ENCODE measurements around the gene PHOX2A. TPM values are rescaled to one million over a fixed set of nuclear protein-coding genes. Genes with fewer than 3 reads are reported as not detected.

Gene PHOX2A
- total and polyA plus RNA-seq, 2 of the 13 experiments (the other 11 are each of a cell fraction or from before 2014, with no cell fraction given) = not detected

DNA sequence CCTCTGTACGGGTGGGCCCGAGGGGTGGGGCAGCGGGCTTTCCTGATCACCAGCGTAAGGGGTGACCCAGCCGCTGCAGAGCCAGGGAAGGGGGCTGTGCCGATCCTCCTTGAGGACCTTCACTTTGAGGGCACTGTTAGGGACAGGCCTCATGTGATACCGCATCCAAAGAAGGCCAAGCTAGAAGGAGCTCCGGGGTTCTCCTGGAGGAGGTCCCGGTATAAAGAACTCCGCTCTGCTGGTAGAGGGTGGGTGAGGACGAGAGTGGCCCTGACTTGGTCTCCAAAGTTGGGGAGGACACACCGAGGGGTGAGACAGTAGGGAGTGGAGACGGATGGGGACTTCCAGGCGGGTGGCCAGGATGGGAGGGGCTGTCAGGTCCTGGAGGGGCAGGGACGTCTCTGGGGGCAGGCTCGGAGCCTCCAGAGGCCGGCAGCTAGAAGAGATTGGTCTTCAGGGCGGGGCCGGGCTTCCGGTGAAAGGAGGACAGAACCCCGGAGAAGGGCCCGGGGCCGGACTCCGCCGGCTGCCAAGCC, 4.6 kb downstream of the PHOX2A start (continued):
- 0 out of 2 replicates have a peak, but pooled peaks have one; percentile 13 for TF ChIP-seq ZNF776 (CRISPR knock-in tag; IDR thresholded peaks at IDR 0.05)
- TF ChIP-seq KMT2A (CRISPR knock-in tag; IDR thresholded peaks at IDR 0.05) = no peak
- no peak for TF ChIP-seq SYNCRIP (IDR thresholded peaks at IDR 0.05; ENCODE audit: insufficient read depth, low read depth, low read length)
- TF ChIP-seq UBTF (CRISPR knock-in tag; IDR thresholded peaks at IDR 0.05) = no peak
- no peak for TF ChIP-seq ELF1 (CRISPR knock-in tag; IDR thresholded peaks at IDR 0.05)
- no peak for TF ChIP-seq ZBTB21 (CRISPR knock-in tag; IDR thresholded peaks at IDR 0.05)
- TF ChIP-seq ZSCAN30 (CRISPR knock-in tag; IDR thresholded peaks at IDR 0.05) = no peak
- TF ChIP-seq, protein P1, sequence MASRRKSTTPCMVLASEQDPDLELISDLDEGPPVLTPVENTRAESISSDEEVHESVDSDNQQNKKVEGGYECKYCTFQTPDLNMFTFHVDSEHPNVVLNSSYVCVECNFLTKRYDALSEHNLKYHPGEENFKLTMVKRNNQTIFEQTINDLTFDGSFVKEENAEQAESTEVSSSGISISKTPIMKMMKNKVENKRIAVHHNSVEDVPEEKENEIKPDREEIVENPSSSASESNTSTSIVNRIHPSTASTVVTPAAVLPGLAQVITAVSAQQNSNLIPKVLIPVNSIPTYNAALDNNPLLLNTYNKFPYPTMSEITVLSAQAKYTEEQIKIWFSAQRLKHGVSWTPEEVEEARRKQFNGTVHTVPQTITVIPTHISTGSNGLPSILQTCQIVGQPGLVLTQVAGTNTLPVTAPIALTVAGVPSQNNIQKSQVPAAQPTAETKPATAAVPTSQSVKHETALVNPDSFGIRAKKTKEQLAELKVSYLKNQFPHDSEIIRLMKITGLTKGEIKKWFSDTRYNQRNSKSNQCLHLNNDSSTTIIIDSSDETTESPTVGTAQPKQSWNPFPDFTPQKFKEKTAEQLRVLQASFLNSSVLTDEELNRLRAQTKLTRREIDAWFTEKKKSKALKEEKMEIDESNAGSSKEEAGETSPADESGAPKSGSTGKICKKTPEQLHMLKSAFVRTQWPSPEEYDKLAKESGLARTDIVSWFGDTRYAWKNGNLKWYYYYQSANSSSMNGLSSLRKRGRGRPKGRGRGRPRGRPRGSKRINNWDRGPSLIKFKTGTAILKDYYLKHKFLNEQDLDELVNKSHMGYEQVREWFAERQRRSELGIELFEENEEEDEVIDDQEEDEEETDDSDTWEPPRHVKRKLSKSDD (CRISPR knock-in tag; IDR thresholded peaks at IDR 0.05; ENCODE audit: low read depth) = no peak
- TF ChIP-seq, protein P2, sequence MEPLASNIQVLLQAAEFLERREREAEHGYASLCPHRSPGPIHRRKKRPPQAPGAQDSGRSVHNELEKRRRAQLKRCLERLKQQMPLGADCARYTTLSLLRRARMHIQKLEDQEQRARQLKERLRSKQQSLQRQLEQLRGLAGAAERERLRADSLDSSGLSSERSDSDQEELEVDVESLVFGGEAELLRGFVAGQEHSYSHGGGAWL (CRISPR knock-in tag; IDR thresholded peaks at IDR 0.05) = 0 out of 2 replicates have a peak, but pooled peaks have one; percentile 7
- no peak for TF ChIP-seq BRD4 (CRISPR knock-in tag; IDR thresholded peaks at IDR 0.05)
- no peak for TF ChIP-seq ZNF160 (CRISPR knock-in tag; IDR thresholded peaks at IDR 0.05)
- TF ChIP-seq HOXA3 (CRISPR knock-in tag; IDR thresholded peaks at IDR 0.05) = no peak
- TF ChIP-seq POLR2G (IDR thresholded peaks at IDR 0.05; ENCODE audit: low read depth, low read length) = peak; percentile 69
- TF ChIP-seq RBM22 (optimal IDR thresholded peaks at IDR 0.05; ENCODE audit: low read length) = peak; percentile 79
- TF ChIP-seq AGO1 (IDR thresholded peaks at IDR 0.05; ENCODE audit: low read depth, low read length, poor library complexity, severe bottlenecking) = peak; percentile 59
- no peak for TF ChIP-seq ZNF17 (CRISPR knock-in tag; IDR thresholded peaks at IDR 0.05)
- TF ChIP-seq ZSCAN29 (CRISPR knock-in tag; conservative IDR thresholded peaks at IDR 0.05) = no peak
- TF ChIP-seq ZNF317 (CRISPR knock-in tag; IDR thresholded peaks at IDR 0.05) = no peak
- TF ChIP-seq, protein P3, sequence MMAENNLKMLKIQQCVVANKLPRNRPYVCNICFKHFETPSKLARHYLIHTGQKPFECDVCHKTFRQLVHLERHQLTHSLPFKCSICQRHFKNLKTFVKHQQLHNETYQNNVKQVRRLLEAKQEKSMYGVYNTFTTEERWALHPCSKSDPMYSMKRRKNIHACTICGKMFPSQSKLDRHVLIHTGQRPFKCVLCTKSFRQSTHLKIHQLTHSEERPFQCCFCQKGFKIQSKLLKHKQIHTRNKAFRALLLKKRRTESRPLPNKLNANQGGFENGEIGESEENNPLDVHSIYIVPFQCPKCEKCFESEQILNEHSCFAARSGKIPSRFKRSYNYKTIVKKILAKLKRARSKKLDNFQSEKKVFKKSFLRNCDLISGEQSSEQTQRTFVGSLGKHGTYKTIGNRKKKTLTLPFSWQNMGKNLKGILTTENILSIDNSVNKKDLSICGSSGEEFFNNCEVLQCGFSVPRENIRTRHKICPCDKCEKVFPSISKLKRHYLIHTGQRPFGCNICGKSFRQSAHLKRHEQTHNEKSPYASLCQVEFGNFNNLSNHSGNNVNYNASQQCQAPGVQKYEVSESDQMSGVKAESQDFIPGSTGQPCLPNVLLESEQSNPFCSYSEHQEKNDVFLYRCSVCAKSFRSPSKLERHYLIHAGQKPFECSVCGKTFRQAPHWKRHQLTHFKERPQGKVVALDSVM (CRISPR knock-in tag; IDR thresholded peaks at IDR 0.05) = no peak
